ENCODE measurements around the gene CHI3L1. TPM values are rescaled to one million over a fixed set of nuclear protein-coding genes. Genes with fewer than 3 reads are reported as not detected.
A peak's percentile ranks its signal among the peaks of the same experiment; 100 is the strongest.

CHI3L1 gene
- total and polyA plus RNA-seq, 12 donors, result 0.15 to 14.3 (median 2.0) TPM; not detected in 1

GRCh38 chr1:203156280-203156679 is 30.2 kb downstream of the CHI3L1 start:
- Histone ChIP-seq H3K27ac (no peak overlapping the region), H3K36me3 (no peaks in the 10 kb centered on the region), H3K9me3 (peaks cover 0 to 6% (median 0%) of the 10 kb centered on the region in 11 donors), H3K27me3 (peaks cover 0 to 7% (median 0%) of the 10 kb centered on the region in 7 donors), H3K4me1 (peaks cover 0 to 27% (median 9%) of the 10 kb centered on the region in 9 donors), H3K4me3 (no peak overlapping the region)
- no peak for TF ChIP-seq CTCF (IDR thresholded peaks at IDR 0.05)
- no peak for ATAC-seq
- intact Hi-C loops (cut with DNase I), result no loop called here
- no peak for DNase-seq
- 80 to 83% methylated on average over 1 of the region's 1 CpG for WGBS, 2 donors

- intact Hi-C loops (cut with DNase I), result no loop called here
- DNase-seq (no peak), ATAC-seq (peak in 2 of 8 donors; percentile 8 to 33)
- 69% methylated on average over 13 of the region's 13 CpGs for WGBS, 2 donors
- Histone ChIP-seq H3K4me1 (peaks cover 0 to 30% (median 9%) of the 10 kb centered on the region in 9 donors), H3K36me3 (no peaks in the 10 kb centered on the region), H3K9me3 (peaks cover 0 to 6% (median 0%) of the 10 kb centered on the region in 11 donors), H3K4me3 (no peak overlapping the region), H3K27ac (peak overlapping the region in 1 of 10 donors; percentile 47), H3K27me3 (peaks cover 0 to 7% (median 0%) of the 10 kb centered on the region in 7 donors)
- TF ChIP-seq CTCF (IDR thresholded peaks at IDR 0.05), result no peak
These were observed 32.3 kb downstream of the CHI3L1 start for GRCh38 chr1:203153989-203154821.

- ATAC-seq (no peak), DNase-seq (no peak)
- intact Hi-C loops (cut with DNase I), result no loop called here
These were observed 33.2 kb downstream of the CHI3L1 start for GRCh38 chr1:203153051-203153988.

More at GRCh38 chr1:203153051-203153988, 33.2 kb downstream of the CHI3L1 start:
- no peak for TF ChIP-seq CTCF (IDR thresholded peaks at IDR 0.05)
- Histone ChIP-seq H3K9me3 (peaks cover 0 to 2% (median 0%) of the 10 kb centered on the region in 11 donors), H3K4me3 (no peak overlapping the region), H3K4me1 (peaks cover 0 to 30% (median 9%) of the 10 kb centered on the region in 9 donors), H3K27me3 (peaks cover 0 to 7% (median 0%) of the 10 kb centered on the region in 7 donors), H3K27ac (no peak overlapping the region), H3K36me3 (no peaks in the 10 kb centered on the region)
- 72 to 80% methylated on average over 9 of the region's 9 CpGs for WGBS, 2 donors
